IPS-NIHi11 (cell line): ENCODE data around the gene SORL1.
"Not testable (repeated sequence)": the region's sequence is repeated elsewhere in the genome, so short reads cannot be mapped to it uniquely, and the experiment has no call there.

Experiments used
- DNase-seq: peaks from one replicate; pipeline ENCODE4 v3.0.0; 2012; ENCODE audit warnings: mixed read lengths, low spot score

Gene SORL1

DNA sequence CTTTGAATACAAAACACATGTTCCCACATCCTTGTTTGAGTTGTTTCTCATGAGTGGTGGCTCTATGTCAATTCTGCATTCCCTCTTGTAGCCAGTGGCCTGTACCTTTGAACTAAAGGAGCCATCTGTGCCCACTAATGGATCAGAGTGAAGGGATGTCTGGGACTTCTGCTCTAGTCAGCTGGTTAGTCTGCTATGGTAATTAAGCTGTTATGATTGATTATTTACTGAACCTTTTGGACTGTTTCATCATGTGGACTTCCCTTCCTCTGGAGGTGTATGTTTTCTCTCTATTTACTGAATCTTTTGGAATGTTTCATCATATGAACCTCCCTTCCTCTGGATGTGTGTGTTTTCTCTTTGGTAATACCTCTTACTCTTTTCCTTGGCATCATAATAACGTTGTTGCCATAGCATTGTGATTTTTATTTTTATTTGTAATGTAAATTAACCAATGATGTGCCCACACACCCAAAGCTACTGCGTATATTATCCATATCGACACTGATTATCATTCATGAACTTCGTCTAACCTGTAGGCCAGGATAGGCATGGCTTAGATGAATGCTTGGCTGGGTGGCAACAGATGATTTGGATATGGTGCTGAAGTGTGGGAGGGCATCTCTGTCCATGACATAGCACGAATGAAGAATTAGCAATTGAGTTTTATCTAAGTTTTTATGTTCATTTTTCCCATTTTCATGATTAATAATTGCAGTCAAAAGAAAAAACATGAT lies 113.0 kb downstream of the SORL1 start:
- DNase-seq, result no peak

DNA sequence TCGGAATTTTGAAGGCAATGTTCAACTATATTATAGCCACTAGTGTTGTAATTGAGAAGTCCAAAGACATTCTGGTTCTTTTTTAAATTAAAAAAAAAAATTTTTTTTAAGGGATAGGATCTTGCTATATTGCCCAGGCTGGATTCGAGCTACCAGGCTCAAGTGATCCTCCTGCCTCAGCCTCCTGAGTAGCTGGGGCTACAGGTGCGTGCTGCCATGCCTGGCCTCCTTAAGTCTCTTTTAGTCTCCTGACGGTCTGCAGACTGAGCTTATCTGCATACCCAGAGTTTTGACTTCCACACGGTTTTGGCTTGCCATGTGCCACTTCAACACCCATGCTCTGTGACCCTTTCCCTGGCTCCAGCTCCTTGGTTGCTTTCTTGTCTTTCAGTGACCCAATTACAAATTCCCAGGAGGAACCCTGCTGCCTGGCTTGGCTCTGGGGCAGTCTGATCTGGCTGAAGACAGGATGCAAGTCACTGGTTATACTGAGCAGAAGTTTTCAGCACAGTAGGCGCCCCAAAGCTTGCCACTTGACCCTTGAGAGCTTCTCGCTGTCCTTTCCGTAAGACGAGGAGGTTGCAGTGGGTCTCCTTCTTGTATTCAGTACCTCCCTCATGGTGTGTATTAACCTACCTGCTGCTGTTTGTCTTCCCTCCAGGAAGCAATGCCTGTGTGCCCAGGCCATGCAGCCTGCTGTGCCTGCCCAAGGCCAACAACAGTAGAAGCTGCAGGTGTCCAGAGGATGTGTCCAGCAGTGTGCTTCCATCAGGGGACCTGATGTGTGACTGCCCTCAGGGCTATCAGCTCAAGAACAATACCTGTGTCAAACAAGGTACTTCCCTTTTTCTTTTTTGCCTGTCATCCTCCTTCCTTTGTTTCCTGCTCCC lies 114.4 kb downstream of the SORL1 start:
- DNase-seq, result no peak

DNA sequence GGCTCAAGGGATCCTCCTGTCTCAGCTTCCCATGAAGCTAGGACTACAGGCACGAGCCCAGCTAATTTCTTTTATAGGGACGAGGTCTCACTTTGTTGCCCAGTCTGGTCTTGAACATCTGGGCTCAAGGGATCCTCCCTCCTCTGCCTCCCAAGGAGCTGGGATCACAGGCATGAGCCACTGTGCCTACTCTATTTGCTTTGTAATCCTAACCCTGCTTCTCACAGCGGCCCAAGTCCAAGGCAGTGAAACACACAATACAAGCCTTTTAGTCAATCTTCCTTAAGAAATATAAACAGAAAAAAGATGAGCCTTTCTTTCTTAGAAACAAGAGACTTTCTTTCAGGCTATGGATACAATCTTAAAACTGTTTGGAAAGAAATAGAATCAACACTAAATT lies 115.9 kb downstream of the SORL1 start:
- DNase-seq, result no peak

DNA sequence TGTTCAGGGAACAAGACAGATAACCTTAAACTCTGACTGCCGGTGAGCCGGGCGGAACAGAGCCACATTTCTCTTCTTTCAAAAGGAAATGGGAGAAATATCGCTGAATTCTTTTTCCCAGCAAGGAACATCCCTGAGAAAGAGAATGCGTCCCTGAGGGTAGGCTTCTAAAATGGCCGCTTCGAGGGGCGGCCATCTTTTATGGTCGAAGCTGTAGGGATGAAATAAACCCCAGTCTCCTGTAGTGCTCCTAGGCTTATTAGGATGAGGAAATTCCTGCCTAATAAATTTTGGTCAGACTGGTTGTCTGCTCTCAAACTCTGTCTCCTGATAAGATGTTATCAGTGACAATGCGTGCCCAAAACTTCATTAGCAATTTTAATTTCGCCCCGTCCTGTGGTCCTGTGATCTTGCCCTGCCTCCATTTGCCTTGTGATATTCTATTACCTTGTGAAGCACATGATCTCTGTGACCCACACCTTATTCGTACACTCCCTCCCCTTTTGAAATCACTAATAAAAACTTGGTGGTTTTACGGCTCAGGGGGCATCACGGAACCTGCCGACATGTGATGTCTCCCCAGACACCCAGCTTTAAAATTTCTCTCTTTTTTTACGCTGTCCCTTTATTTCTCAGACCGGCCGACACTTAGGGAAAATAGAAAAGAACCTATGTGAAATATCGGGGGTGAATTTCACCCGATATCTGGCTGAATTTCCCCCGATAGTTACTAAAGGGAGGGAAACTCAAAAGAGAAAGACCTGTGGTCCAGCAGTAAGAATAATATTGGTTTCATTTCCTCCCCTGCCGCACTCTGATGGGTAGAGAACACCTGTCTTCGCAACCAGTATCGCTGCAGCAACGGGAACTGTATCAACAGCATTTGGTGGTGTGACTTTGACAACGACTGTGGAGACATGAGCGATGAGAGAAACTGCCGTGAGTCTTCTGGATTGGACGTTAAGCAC lies 117.5 kb downstream of the SORL1 start:
- DNase-seq, result not testable (repeated sequence)

DNA sequence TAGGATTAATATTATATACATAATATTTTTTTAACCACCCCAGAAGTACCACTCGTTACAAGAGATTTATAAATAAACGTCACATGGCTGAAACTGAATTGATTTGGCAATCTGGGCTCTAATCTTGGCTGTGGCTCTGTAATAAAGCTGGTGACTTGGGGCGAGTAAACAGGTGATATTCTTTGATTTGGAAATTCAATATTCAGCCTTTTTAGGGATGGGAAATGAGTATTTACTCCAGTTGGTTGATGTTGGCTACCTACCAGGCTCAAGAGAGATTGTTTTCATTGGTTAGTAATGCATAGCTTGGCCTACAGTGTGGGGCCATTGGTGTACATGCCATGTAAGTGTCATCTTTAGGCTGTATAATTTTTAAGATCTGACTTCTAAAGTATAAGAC lies 118.3 kb downstream of the SORL1 start:
- no peak for DNase-seq

DNA sequence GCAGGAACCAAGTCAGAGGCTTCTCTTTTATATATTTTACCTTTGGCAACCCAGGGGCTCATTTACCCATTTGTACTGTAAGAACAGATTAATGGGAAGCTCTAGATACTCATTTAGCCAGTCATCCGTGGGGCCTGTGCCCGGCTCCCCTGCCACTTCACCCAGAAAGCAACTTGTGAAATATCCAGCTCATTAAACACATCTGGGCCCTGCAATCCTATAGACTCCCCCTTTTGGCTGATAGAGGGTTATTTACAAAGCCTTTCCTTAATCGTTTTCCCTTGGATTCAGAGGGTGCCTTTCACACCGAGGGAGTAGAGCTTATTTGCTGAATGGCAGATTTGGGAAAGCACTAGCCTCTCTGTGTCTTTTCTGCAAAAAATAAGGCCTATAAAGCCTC lies 119.4 kb downstream of the SORL1 start:
- no peak for DNase-seq

DNA sequence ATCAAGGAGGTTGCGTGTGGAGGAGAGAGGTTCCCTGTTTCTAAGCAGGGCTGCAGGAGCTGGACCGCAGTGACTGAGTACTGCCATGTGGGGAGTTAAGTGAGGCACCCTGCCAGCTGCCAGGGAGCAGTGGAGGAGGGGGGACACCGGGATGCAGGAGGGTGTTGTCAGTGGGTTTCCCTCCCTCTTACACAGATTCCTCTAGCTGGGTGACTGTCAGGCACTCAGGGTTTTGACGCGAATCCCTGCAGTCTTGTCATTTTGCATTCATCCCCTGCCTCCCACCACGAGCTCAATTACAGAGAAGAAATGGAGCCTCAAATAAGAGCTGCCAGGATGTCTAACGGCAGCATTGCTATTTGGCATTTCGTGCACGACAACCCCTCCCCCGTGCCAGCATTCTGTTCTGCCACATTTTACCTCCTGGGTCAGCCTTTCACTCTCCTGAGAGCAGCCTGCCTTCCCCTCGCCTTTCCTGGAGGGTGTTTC lies 120.5 kb downstream of the SORL1 start:
- DNase-seq, result no peak

DNA sequence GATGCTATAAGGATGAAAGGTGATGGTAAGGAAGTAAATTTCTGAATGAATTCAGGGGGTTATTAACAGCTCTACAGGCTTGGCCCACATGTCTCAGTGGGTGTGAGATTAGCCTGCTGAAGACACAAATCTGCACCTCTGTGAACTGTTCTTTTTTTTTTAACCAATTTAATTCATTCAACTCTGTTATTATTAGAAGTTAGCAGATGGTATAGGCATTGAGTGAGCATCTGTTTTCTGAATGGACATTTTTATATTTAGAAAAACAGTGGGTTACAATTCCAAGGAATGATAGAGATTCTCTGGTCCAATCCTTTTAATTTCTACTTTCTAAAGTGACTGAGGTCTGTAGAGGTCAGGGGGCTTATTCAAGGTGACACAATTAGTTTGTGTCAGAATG lies 122.7 kb downstream of the SORL1 start:
- no peak for DNase-seq

DNA sequence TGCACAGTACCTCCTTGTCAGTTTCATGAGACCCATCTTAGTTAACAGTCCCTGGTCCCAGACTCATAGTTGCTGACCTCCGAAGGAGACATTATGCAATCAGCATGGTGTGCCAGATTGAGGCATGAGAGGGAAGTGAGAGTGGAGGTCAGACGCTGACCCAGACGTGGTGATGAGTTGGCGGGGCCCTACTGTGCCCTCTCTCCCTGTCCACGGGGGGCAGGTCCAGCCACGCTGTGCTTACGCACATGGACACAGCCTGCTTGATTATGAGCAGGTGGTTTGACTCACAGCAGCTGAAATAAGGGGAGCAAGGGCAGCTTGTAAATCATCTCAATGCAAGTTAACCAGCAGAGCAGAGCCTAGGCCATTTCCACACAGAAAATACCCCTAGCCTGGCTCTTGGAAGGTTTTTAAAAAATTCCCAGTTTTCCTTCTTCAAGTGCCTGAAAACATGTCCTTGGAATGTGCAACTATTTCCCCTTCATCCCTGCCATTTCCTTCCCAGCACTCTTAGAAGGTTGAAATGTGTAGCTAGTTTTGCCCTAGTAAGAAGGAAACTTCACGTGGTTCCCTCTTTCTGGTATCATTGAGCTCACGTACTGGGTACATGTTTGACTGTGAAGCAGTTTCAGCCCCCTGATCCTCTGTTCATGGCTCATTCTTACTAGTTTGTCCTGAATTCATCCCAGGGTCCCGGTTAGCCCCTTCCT lies 123.3 kb downstream of the SORL1 start:
- no peak for DNase-seq

DNA sequence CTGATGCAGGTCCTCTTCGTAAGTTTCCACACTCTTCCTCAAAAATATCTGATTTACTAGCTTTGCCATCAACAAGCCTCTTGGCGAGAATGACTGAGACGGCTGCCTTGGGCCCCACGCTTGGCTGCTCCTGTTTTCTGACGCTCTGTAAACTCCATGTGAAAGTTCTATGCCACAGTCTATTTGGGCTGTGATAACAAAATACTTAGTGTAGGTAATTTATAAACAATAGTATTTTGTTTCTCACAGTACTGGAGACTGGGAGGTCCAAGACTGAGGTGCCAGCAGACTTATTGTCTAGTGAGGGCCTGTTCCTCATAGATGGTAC lies 123.8 kb downstream of the SORL1 start:
- DNase-seq, result no peak

DNA sequence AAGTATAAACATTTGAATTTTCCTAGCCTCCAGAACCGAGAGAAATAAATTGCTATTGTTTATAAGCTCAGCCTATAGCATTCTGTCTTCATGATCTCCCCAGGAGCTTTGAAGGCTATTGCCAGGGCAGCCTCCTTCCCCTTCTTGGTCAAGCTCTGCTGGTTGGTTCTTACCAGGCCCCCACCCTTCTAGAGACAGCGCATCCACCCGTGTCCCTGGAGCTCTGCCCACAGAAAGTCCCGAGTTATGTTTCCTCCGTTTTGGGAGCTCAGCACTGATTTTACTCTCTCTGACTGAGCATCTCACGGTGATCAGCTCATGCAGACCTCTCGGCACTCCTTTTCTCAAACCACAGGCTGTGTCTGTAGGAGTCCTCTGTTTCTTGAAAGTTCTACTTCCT lies 124.4 kb downstream of the SORL1 start:
- DNase-seq, result no peak

DNA sequence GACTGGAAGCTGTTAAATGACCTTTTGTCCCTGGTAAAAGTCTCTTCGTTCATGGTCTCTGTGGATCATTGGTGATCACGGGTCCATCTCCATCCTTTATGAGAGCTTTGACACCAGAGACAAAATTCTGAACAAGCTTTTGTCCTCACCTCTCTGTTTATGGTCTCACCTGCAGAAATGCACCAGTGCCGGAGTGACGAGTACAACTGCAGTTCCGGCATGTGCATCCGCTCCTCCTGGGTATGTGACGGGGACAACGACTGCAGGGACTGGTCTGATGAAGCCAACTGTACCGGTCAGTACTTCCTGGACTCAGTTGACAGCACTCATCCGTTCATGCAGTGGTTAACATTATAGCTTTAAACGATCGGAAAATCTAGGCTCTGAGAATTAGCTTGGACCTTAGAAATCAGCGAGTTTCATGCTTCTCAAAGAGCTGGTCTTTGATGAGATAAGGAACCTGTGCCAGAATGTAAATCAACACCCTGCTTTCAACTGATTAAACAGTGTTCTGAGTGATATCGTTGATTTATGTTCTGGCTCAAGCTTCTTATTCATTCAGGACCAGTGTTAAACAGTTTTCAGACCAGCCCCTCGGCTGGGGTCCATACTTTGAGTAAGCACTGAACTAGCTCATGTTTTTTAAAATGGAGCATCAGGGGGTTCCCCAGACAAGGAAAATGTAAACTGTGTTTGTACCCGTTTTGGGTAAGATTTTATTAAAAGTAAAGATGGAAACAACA lies 125.2 kb downstream of the SORL1 start:
- no peak for DNase-seq

DNA sequence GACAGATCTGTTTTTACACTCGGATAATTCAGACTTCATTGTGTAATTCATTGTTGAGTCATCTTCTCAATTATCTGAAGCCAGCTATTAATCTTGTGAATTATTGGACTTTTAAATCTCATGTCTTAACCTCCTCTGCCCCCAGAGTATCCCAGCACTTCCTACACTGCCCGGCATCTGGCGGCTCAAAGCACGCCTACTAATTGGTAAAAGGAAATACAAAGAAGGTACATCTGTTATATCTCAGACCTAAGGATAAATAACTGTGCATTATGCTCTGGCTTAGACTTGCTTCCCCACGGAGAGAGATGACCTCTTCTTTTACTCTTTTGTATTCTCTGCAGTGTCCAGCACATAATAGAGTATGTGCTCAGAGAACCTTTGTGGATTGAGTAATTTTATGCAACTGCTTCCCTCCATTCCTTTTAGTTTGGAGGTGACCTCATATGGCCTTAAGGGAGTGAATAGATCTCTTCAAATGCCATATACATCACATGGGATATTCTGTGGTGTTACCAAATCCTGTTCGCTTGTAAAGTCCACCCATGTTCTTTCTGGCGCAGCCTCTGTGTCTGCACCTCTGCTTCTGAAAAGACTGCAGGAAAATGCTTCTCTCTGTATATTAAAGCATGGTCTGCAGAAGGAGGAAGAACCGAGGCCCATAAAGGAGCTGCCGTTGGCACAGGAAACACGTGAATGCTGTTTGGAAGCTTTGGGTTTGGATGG lies 126.3 kb downstream of the SORL1 start:
- no peak for DNase-seq

DNA sequence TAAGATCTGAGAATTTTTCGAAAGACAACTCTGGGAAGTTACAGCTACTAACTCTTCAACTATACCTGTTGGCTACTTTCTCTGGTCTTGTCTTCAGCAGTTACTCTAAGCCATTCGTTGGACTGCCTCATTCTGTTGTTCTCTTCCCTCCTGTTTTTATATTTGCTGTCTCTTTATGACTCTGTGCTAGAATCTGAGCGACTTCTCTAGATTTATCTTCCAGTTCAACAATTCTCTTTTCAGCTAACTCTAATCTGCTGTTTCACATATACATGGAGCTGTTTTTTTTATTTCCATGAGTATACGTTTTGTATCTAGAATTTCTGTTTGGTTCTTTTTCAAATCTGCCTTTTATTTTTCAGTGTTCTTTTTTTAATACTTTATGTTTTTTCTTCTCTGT lies 128.0 kb downstream of the SORL1 start:
- DNase-seq, result no peak

DNA sequence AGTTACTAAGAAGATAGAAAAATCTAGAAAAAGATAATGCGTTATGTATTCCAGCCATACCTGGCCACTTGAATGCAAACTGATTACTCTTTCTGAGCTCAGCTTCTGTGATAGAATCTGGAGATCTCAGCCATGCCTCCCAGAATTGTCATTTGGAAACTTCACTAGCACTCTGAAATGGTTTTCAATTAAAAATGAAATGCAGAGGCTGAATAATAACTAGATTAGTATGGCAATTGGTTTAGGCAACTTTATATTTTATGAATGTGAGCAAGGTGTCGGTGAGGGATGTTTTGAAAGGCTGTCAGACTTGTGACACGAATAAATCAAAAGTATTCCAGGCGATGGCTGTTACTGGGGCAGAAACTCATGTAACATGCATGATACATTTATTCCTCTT lies 129.5 kb downstream of the SORL1 start:
- no peak for DNase-seq

DNA sequence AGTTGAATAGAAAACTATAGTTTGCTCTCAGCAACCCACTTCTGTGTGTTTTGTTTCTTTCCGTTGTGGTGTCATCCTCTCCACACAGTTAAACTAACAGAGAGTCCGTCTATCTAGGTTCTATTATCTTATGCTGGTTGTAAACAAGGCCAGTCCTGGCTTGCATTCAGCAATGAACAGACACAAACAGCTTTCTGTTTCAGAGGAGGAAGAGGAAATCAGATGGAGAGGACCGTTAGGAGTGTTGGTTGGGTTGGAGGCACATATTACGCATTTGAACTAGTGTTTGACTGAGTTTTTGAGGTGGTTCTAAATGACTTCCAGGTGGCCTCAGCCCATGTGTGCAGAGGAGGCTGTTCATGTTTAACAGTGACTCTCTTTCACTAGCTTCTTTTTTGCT lies 130.2 kb downstream of the SORL1 start:
- no peak for DNase-seq

DNA sequence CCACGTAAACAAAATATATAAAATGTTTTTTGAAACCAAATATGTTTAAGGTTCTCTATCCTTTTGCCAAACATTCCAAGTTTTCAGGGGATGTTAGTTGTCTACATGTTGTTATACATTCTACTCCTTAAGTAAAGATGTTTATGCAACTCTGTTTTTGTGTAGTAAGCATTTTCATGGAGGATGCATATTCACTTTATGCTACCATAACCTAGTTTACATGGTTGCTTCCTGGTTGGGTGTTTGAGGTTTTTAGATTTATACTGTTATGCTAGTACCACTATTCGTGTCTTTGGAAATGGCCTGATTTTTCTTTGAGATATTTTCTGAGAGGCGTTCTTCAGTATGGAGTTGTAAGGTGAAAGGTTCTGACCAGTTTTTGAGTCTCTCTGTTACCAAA lies 131.7 kb downstream of the SORL1 start:
- no peak for DNase-seq

DNA sequence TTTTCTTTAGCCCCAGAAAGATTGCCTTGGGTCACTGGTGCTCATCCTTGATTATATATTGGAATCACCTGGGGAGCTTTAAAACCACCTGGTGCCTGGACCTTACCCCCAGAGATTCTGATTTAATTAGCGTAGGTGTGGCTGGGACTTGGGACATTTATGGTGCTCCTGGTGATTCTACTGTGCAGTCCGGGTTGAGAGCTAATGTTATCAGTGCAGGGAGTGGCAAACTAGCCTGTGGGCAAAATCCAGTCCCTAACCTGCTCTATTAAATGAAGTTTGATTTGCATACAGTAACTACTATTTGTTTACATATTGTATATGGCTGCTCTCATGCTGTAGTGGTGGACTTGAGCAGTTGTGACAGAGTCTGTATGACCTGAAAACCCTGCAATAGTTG lies 134.6 kb downstream of the SORL1 start:
- DNase-seq, result no peak

DNA sequence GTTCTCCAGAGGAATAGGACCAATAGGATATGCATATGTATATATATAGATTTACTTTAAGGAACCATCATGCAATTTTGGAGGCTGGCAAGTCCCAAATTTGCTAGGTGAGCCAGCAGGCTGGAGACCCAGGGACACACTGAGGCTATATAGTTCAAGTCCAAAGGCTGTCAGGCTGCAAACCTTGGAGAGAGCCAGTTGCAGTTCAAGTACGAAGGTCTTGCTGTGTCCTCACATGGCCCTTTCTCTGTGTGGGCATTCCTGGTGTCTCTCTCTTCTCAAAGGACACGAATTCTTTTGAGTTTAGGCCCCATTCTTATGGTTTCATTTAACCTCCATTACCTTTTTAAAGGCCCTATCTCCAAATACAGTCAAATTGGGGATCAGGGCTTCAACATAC lies 135.1 kb downstream of the SORL1 start:
- DNase-seq, result no peak

DNA sequence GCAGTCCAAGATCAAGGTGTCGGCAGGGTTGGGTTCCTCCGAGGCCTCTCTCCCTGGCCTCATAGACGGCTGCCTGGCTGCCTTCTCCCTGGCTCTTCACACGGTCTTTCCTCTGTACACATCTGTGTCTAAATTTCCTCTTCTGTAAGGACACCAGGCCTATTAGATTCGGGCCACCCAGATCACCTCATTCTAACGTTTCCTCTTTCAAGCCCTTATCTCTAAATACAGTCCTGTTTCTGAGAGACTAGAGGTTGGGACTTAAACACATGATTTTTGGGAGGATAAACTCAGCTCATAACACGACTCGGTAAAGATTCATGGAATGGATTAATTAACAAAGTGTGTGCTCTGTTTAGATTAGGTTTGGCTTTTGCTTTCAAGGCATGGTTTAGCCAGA lies 136.6 kb downstream of the SORL1 start:
- DNase-seq, result no peak
